Lower leg skin (tissue), 4 donors: ENCODE results near the gene ERGIC1. TPM values are rescaled to one million over a fixed set of nuclear protein-coding genes. Genes with fewer than 3 reads are reported as not detected.

Source experiments
- DNase-seq, 2 donors: peaks; one replicate each; pipeline ENCODE4 v3.0.0-alpha.2; 2019; ENCODE audit warnings: low spot score in 2 of 2
- H3K4me3 ChIP-seq: fragments of 200-600 bp; sonication (generic); 2 replicates; pipeline ENCODE4 v1.5.1; 2017; ENCODE audit warnings: mild to moderate bottlenecking, low read depth; ENCODE audit not compliant: poor library complexity, severe bottlenecking
- POLR2A ChIP-seq, 2 donors: fragments of 450-650 bp; IDR thresholded peaks; one replicate each; pipeline ENCODE4 v1.6.1; 2016 to 2017; ENCODE audit warnings: antibody characterized with exemption in 2 of 2, mild to moderate bottlenecking in 1 of 2, moderate library complexity in 1 of 2
- WGBS, 2 donors: methylation state at CpG; one replicate each; pipeline ENCODE4 v1.1.5; 2018; 5-methylcytosine and 5-hydroxymethylcytosine counted together
- intact Hi-C: fragments of 100-400 bp; cut with DNase I; formaldehyde crosslinking; loops from one replicate; pipeline ENCODE4 v1.15.0; 2023; ENCODE audit warnings: low total_unique reads
- total RNA-seq, 4 donors: library from RNA; depleted of rRNA; stranded (reverse); fragments of >200 nt; gene quantifications; one replicate each; pipeline ENCODE4 v1.1.0, GENCODE V29; 2016
- TF ChIP-seq, protein P1 (sequence below), 3 donors: fragments of 450-650 bp; IDR thresholded peaks; one replicate each; pipeline ENCODE4 v1.5.1; 2016; ENCODE audit warnings: antibody characterized with exemption in 3 of 3, mild to moderate bottlenecking in 3 of 3, moderate library complexity in 2 of 3

Gene ERGIC1
- total RNA-seq, 4 donors from 2014 or later, result 62.9 to 114 (median 82.6) TPM

DNA sequence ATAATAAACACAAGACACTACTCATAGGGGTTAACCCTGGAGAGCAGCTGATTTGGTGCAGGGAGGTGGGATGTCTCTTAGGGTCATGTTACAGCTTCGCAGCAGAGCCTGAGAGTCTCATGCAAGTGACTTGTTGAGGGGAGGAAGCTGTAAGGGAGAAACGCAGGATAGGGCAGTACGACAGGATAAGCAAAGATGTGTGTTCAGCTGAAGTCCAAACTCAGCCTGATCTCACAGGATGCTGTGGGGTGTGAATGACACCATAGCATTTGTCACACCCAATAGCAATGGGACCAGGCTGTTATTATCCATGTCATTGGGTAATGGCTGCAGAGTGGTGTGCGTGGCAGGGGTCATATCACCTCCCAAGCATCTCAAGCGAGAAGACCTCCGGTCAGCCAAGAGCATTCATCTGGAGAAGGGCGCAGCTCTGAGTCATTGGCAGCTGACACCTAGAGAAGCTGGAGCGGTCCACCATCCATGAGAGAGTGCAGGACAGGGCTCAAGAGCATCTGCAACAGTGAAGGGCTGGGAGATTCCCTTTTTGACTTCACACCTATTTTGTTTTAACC lies 76.0 kb downstream of the ERGIC1 start:
- DNase-seq, result no peak
- no peak overlapping the region for H3K4me3 ChIP-seq
- TF ChIP-seq, protein P1, sequence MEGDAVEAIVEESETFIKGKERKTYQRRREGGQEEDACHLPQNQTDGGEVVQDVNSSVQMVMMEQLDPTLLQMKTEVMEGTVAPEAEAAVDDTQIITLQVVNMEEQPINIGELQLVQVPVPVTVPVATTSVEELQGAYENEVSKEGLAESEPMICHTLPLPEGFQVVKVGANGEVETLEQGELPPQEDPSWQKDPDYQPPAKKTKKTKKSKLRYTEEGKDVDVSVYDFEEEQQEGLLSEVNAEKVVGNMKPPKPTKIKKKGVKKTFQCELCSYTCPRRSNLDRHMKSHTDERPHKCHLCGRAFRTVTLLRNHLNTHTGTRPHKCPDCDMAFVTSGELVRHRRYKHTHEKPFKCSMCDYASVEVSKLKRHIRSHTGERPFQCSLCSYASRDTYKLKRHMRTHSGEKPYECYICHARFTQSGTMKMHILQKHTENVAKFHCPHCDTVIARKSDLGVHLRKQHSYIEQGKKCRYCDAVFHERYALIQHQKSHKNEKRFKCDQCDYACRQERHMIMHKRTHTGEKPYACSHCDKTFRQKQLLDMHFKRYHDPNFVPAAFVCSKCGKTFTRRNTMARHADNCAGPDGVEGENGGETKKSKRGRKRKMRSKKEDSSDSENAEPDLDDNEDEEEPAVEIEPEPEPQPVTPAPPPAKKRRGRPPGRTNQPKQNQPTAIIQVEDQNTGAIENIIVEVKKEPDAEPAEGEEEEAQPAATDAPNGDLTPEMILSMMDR (IDR thresholded peaks at IDR 0.05), result no peak
- no peak for TF ChIP-seq POLR2A (IDR thresholded peaks at IDR 0.05)
- 66 to 68% methylated on average over 8 of the region's 8 CpGs for WGBS, 2 donors
- intact Hi-C loops, result no loop called here

DNA sequence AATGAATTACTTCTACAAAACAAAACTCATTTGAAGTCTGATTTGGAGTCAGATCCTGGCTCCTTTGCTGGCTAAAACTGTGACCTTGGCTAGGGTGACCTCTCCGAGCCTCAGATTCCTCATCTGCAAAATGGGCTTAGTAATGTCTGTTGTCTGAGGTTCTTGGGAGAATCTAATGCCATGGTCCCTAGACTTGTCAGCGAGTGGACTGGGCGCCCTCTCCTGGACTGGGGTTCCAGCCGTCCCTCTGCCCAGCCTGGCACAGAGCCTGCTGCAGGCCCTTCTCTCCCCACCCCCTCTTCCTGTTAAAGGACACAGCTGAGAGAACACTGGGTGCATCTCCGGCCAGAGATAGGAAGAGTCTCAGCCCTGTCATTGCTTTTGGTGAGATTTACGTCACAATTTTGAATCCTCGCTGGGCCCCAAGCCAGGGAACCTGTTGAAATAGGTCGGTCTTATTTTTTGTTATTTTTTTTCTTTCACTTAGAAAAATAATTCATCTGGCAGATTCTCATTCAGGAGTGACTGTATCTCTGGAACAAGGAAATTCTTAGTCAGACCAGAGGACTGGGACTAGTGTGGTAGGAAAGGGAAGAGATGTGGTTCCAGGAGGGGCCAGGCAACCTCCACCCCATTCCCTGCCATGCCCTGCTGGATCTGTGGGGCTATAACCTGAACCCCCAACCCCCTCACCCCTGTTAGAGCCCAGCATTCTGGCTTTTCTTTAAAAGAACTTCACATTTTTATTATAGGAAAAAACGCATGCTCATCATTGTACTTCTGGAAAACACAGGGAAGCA lies 77.0 kb downstream of the ERGIC1 start:
- intact Hi-C loops, result no loop called here
- no peak overlapping the region for H3K4me3 ChIP-seq
- TF ChIP-seq, protein P1 (IDR thresholded peaks at IDR 0.05), result no peak
- TF ChIP-seq POLR2A (IDR thresholded peaks at IDR 0.05), result no peak
- peak; percentile 80 to 96 for DNase-seq
- 51 to 58% methylated on average over 9 of the region's 9 CpGs for WGBS, 2 donors

DNA sequence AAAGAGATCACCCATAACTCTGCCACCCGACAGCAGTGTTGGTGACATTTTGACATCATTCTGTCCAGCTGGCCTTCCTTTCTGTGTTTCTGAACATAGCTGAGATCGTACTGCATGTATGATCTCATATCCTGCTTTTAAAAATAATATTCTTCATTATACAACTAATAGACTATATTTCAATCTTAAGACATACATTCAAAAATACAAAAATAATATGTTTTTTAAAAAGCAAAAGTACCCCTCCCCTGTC lies 77.5 kb downstream of the ERGIC1 start:
- 57 to 62% methylated on average over 2 of the region's 2 CpGs for WGBS, 2 donors
- TF ChIP-seq POLR2A (IDR thresholded peaks at IDR 0.05), result no peak
- TF ChIP-seq, protein P1 (IDR thresholded peaks at IDR 0.05), result no peak
- no peak for DNase-seq
- H3K4me3 ChIP-seq, result no peak overlapping the region
- intact Hi-C loops, result no loop called here

DNA sequence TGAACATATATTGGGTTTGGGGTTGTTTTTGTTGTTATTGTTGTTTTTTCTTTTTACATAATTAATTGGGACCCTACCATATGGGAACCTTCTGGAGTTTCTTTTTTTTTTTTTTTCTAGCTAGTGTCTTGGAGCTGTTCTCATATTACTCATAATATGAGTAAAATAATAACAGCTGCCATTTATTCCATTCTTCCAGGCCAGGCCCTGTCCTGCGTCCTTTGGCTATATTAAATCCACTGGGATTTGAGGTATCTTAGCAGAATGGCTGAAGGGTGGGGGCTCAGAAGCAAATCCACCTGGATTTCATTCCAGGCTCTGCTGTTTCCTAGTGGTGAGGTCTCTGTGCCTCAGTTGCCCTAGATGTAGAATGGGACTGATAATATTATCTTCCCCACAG lies 77.9 kb downstream of the ERGIC1 start:
- WGBS, 2 donors, result 59 to 67% methylated on average over 1 of the region's 1 CpG
- no peak overlapping the region for H3K4me3 ChIP-seq
- no peak for TF ChIP-seq POLR2A (IDR thresholded peaks at IDR 0.05)
- TF ChIP-seq, protein P1 (IDR thresholded peaks at IDR 0.05), result no peak
- intact Hi-C loops, result no loop called here
- no peak for DNase-seq

DNA sequence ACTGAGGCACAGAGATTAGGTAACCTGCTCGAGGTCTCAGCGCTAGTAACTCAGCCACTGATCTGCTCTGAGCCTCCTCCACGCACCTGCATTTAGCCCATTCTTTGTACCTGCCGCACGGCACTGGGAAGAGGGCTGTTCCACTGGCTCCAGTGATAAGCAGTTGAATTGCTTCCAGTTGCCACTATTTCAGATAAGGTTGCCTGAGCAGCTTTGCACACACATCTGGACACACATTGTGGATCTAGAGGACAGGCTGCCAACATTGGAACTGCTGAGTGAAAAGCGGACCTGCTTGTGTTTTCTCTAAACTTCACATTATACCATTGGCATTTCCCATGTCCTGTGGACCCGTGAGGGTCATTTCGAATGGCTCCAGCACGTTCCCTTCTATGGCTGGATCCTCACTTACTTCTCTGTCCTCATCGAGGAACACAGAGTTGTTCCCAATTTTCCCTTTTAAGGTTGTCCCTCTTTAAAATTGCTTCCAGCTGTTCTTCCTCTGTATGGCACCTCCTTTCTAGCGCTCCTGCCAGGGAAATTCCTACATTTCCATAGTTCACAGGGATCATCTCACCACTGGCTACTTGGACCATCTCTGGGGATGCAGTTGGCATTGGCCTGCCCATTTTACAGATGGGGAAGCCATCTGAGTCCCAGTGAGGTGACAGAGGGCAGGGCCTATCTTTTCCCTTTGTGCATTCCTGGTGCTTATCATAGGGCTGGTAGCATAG lies 79.2 kb downstream of the ERGIC1 start:
- DNase-seq, result no peak
- H3K4me3 ChIP-seq, result no peak overlapping the region
- TF ChIP-seq, protein P1 (IDR thresholded peaks at IDR 0.05), result no peak
- TF ChIP-seq POLR2A (IDR thresholded peaks at IDR 0.05), result no peak
- 69 to 73% methylated on average over 11 of the region's 11 CpGs for WGBS, 2 donors
- intact Hi-C loops, result no loop called here
